Brain microvascular endothelial cell (primary cell): ENCODE data around the gene DUOX1.

ENCODE experiments used
- DNase-seq: peaks from one replicate; pipeline ENCODE4 v3.0.0-alpha.2; 2020
- H3K27ac ChIP-seq: fragments of 250-450 bp; sonication (Bioruptor Pico); 2 replicates; pipeline ENCODE4 v1.5.1; 2020; ENCODE audit warnings: mild to moderate bottlenecking, moderate library complexity
- H3K27me3 ChIP-seq: fragments of 250-450 bp; sonication (Bioruptor Pico); replicated peaks from 2 replicates; pipeline ENCODE4 v1.5.1; 2020; ENCODE audit warnings: mild to moderate bottlenecking
- H3K36me3 ChIP-seq: fragments of 250-450 bp; sonication (Bioruptor Pico); replicated peaks from 2 replicates; pipeline ENCODE4 v1.5.1; 2020; ENCODE audit warnings: mild to moderate bottlenecking
- H3K4me3 ChIP-seq: 2 replicates; pipeline ENCODE4 v1.5.1; 2011; ENCODE audit warnings: low read depth, mild to moderate bottlenecking, control low read depth, low read length, moderate library complexity
- CTCF ChIP-seq: IDR thresholded peaks from 2 replicates; pipeline ENCODE4 v1.5.1; 2011; ENCODE audit warnings: low read depth, mild to moderate bottlenecking, moderate library complexity, low read length, control low read depth, inconsistent platforms; ENCODE audit errors: missing control alignments
- in situ Hi-C: cut with HindIII; loops from 2 replicates; pipeline ENCODE4 v1.10.0; 2017; ENCODE audit warnings: low sequenced_read_pairs, low pct_ligation_motif_present

The DUOX1 gene

GRCh38 chr15:45197512-45197911 is 67.7 kb downstream of the DUOX1 start:
- in situ Hi-C loops: no loop called here
- H3K4me3 ChIP-seq: no peak overlapping the region
- no peak for TF ChIP-seq CTCF
- no peak for DNase-seq
- no peaks in the 10 kb centered on the region for H3K27me3 ChIP-seq
- no peaks in the 10 kb centered on the region for H3K36me3 ChIP-seq
- H3K27ac ChIP-seq: no peak overlapping the region

- TF ChIP-seq CTCF: peak; percentile 95
- peak; percentile 94 for DNase-seq
- no peaks in the 10 kb centered on the region for H3K27me3 ChIP-seq
- H3K36me3 ChIP-seq: no peaks in the 10 kb centered on the region
- peak overlapping the region; percentile 26 for H3K27ac ChIP-seq
- in situ Hi-C loops: no loop called here
- H3K4me3 ChIP-seq: peak overlapping the region; percentile 91
These were observed 68.7 kb downstream of the DUOX1 start for GRCh38 chr15:45198337-45199135.

GRCh38 chr15:45199136-45199810 is 69.5 kb downstream of the DUOX1 start:
- no peak for DNase-seq
- Histone ChIP-seq H3K4me3 (peak overlapping the region; percentile 91), H3K36me3 (no peaks in the 10 kb centered on the region), H3K27ac (no peak overlapping the region), H3K27me3 (no peaks in the 10 kb centered on the region)
- in situ Hi-C loops: no loop called here
- no peak for TF ChIP-seq CTCF

- Histone ChIP-seq H3K27ac (peak overlapping the region; percentile 68), H3K36me3 (no peaks in the 10 kb centered on the region), H3K4me3 (peak overlapping the region; percentile 91), H3K27me3 (no peaks in the 10 kb centered on the region)
- in situ Hi-C loops: no loop called here
- TF ChIP-seq CTCF: no peak
- peak; percentile 94 for DNase-seq
These were observed 70.4 kb downstream of the DUOX1 start for GRCh38 chr15:45200001-45200798.

GRCh38 chr15:45200799-45201556 is 71.2 kb downstream of the DUOX1 start:
- Histone ChIP-seq H3K36me3 (no peaks in the 10 kb centered on the region), H3K27ac (peak overlapping the region; percentile 68), H3K27me3 (no peaks in the 10 kb centered on the region), H3K4me3 (peak overlapping the region; percentile 91)
- DNase-seq: peak; percentile 89
- in situ Hi-C loops: no loop called here
- TF ChIP-seq CTCF: no peak
